HG02798 (cell line): ENCODE results near the gene PIAS3.
"Not testable (repeated sequence)": the region's sequence is repeated elsewhere in the genome, so short reads cannot be mapped to it uniquely, and the experiment has no call there.

Source experiments
- ATAC-seq: cut with Tn5 transposase; IDR thresholded peaks from one replicate; pipeline ENCODE4 v1.9.1; 2021; ENCODE audit warnings: mild to moderate bottlenecking; ENCODE audit not compliant: unreplicated experiment, poor library complexity

Gene PIAS3

DNA sequence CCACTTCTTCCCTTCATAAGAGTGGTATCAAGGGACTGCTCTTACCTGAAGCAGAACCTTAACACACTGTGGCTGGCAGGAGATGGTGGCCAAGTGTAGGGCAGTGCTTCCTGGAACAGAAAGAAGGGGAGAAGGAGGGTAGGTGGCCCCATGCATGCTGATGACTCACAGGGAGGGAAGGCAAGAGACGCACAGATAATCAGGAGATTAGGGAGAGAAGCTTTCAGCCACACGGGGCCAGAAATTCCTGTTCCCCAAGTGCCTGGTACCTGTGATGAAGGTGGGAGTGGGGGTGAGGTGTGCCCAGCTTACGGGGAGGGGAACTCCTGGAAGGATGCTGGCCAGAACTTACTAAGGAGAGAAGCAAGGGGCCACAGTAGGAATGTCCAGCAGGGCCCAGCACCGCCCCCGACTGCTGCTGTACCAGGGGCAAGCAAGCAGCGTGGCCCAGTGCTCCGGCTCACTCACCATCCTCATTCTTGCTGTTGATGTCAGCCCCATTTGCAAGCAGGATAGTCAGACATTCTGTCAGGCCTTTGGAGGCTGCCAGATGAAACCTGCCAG is 19.1 kb upstream of the PIAS3 start:
- ATAC-seq: no peak

DNA sequence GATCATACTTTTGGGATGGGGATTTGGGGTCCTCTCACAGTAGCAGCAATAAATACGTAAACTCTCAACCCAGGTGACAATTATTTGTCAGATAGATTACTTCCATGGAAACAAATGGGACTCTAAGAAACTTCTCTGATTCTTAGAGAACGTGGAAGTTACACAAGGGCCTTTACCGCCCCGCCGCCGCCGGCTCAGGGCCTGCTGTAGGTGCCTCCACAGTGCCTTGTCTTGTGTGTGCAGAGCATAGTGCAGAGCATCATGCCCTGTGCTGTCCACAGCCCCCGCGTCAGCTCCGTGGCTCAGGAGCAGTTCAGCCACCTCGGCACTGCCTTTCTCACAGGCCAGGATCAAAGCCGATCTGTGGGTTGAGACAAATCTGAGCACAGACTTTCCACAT is 15.8 kb upstream of the PIAS3 start:
- ATAC-seq: no peak

DNA sequence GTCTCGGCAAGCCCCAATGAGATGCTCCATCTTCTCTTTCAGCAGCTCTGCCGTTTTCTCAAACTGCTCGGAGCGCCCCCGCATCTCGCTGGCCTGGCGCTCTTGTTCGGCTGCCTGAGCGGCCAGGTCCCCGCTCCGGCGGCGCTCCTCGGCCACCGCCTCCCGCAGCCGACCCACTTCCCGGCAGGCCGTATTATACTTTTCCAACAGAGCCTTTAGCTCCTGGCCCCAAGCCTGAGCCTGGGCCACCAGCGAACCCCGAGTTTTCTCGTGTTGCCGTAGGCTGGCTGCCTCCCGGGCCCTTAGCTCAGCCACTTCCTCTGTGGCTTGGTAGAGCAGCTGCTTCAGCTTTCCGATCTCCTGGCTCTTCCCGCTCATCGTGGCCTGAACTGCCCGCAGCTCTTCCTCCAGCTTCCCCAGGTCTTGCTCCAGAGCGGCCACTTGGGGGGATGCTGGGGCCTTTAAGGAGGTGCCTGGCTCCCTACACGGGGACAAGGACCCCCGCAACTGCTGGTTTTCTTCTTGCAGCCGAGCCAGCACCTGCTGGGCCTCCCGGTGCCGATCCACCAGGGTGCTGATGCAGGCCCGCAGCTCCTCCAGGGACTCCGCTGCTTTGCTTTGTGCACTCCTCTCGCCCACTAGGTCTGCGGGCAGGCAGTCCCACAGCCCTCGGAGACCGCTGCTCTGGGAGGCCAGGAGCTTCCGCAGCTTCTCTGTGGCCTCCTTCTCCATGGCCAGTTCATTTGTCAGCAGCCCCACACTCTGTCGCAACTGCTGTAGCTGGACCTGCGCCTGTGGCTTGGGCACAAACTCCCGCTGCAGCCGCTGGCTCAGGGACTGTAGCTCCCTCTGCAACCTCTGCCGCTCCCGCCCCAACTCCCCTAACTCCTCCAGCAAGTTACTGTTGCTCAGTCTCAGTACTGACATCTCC is 13.4 kb upstream of the PIAS3 start:
- no peak for ATAC-seq

DNA sequence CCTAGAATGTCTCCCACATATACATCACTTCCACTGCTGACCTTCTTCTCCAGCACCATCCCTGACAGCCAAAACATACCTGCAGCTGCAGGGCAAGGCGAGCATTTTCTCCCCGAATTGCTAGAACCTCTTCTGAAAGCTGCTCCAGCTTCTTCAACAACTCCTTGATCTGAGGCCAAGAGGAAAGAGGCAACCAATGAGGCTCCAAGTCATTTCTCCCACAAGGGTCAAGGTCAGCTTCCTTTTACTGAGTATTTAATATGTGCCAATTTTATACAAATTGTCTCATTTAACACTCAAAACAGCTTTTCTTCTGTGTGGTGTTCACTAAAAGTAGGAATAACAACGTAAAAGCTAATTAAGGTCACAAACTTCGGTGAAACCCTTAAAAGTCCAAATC is 9.4 kb upstream of the PIAS3 start:
- no peak for ATAC-seq

DNA sequence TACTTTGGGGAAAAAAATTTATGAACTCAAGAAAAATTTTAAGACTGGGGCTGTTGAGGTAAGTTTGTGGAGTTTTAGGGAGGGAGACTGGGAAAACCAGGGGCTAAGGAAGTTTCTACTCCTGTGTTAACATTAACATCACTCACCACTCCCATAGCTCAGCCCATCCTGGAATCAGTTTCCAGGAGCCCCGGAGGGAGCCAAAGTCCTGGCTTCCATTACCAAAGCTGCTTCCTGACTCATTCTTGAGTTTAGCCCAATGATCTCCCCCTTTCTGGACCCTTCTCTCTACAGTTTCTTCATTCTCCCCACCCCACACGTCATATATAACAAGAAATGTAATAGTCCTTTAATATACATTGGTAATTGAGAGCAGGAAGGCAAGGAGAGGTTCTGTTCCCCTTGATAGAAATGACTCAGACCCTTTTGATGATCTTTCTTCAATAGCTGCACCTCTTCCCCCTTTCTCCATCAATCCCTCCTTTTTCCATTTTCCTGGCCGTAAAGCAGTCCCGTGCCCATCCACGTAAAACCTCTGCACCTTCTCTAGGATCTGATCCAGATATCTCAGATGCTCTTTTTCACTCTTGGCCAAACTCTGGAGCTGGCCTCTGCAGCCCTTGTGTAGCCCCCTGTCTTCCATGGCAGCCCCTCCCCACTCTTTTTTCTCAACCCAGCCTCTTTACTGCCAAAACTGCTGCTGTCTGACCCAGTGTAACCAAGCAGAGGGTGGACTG is 4.6 kb upstream of the PIAS3 start:
- ATAC-seq: no peak

DNA sequence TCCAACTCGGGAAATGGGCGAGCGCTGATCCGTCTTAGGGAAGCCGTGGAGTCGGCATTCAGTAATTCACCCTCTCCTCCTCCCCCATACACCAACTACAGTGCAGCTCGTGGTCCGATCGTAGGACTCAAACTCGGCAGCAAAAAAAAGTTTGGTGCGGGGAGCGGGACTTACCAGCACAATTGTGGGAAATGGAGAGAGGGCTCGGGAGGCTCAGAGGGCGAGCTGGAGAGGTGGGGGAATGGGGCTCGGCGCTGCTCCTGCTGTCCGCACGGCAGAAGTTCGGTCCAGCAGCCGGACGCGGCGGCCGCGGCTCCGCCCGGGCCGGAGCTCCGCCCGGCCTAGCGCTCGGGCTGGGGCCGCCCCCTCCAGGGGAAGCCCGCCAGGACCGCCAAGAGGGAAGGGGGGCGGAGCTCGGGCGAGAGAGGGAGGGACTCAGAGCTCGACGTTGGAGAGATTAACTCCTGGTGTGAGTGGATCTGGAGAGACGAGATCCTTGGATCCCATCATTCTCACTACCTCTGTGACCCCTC is 676 bp upstream of the PIAS3 start:
- peak; percentile 82 for ATAC-seq

DNA sequence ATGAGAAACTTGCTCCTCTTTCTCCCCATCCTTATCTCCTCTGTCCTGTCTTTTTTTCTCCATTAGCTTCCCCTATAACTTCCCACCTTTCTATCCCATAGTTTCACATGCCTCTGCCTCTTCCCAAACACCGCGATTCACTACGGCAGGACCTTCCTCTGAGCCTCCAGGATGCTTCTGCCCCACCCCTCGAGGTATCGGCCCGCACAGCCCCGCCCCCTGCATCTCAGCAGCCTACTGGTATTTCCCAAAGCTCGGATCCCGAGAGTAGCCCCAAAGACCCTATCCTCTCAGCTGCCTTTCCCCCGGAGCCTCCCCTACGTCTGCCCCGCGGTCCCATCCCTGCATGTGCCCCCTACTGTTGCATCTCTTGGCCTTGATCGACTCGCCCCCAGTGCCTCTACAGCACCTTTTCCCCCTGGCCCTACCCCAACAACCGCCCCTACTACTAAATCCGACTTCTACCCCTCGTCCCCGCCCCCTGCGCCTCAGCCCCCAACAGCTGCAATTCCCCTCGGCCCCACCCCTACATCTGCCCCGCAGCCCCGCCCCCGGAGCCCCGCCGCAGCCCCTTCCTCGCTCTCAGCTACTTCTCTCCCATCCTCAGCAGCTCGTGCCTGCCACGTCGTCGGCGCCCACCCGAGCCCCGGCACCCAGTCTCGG is 512 bp downstream of the PIAS3 start:
- no peak for ATAC-seq

DNA sequence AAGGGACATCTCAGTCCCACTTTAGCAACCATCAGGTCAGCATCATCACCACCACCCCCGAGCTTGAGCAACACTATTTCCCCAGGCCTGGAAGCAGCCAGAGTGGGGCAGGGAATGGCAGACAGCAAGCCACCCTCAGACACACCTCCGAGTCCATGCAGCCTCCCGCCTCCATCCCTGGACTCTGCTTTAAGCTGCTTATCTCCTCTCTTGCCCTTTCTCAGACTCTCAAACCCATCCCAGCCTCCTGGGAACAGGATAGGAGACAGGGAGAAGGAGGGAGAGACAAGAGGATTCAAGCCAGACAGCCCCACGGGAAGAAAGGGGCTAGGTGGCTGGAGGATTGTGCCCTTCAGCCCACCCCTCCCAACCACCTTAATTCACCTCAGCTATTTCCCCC is 1.7 kb downstream of the PIAS3 start:
- ATAC-seq: no peak

DNA sequence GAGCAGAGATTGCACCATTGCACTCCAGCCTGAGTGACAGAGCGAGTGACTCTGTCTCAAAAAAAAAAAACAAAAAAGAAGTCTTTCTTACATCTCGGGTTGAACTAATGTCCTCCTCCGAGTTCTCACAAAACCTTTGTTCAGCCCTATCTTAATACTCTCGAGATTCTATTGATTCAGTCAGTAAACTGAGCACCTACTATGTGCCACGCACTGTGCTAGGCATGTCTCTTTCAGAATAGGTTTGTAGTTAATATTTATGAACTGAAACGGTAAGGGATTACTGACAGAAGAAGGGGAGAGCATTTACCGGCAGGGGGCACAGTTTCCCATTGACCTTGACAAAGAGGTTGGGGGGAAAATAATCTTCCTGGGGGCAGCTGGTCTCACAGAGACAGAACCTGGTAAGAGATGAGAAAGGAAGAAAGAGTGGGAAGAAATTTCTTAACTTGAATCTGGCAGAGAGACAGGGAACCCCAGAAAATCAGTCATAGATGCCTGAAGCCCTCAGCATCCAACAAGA is 3.4 kb downstream of the PIAS3 start:
- no peak for ATAC-seq

DNA sequence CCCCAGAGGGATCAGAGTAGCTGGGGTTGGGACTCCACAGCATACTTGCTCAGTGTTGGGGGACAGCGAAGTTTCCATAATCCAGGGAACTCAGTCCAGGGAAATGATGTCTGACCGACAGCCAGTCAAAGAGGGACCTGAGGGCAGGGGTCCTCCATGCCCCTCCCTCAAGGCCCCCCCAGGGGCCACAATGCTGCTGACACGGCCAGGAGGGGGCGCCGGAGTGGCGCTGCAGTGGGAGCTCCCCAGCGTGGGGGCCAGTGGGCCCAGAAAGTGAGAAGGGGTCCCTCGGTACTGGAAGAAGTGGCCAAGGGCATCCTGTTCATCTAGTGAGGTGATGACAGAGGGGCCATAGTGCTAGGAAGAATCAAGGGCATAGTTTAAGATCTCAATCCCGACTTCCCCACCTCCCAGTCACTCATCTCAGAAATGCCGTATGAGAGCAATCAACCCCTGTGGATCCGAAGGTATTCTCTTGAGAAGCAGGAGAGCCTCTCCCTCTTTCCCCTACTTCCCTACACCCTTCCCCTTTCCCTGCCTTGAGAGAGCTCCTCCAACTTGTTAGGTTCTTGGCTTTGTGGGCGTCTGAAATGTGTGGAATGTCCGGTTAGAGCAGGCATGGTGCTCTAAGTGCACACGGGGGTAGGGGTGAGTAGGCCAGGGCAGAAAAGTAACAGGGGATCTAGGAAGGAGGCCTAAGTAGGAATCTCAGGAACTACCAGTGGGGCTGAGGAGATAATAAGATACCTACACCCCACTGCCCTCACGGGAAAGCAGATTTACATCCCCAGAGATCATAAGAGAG is 9.3 kb downstream of the PIAS3 start:
- ATAC-seq: no peak

DNA sequence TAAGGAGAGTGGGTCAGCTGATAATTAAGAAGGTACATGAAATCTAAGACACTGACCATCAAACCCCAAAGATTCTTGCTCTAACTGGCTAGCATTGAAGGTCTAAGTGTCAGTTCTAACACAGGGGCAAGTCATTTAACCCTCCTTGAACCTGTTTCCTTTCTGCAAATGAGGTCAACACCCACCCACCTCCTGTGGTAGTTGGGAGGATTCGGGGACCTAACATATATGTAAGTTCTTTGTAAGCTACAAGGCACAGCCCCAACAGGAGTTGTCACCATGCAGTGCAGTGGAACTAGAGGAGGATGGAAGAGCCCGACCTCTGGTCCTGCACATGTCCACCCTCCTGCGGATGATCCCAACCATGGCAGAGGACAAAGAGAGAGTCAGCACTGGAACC is 11.1 kb downstream of the PIAS3 start:
- no peak for ATAC-seq

DNA sequence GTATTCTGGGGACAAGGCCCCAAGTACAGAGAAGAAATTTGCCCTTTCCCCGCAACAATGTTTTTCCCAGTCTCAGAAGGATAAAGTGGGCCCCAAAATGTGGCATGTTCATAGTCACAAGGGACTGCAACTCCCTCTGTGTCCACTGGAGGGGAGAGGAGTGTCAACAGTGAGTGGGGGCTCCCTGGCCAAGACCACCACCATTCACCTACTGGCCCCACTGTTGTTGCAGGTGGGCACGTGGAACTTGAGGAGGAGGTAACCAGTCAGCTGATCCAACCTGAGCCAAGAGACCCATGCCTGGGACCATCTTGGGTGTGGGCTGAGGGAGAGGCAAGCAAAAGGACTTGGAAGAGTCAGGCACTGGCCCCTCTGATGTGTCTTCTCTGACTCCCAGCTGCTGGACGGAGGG is 12.7 kb downstream of the PIAS3 start:
- ATAC-seq: no peak

DNA sequence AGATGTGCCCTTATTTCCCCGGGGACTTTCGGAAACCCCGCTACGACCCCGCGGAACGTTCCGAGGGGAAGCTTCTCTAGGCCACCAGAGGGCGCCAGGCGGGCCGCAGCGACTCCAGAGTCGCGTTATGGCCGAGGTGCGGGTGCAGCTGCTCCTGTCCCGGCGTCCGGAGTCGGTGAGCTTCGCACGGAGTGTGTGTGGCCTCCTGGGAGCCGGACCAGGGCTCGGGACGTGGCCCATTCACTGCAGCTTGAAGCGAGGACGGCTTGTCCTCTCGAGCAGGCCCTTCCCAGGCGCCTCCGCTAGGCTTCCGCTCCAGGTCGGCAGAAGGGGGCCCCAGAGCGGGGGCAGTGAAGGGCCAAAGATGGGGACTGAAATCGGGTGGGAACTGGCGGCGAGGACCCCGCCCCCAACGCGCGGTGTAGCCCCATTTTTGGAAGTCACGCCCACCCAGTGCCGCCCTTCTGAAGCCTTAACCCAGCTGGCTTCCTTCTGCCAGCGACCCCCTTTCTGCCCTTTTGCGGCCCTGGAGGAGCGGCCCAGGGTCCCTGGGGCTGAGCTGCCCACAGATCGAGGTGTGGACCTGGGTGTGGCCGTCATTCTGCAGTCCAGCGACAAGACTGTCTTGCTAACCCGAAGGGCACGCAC is 13.2 kb downstream of the PIAS3 start, which contains the start of gene NUDT17:
TSS of gene NUDT17 (plus strand) at position 117 of the 648 bp plus-strand sequence. CDS start at position 128, 11 bp downstream.
- ATAC-seq: peak; percentile 72

DNA sequence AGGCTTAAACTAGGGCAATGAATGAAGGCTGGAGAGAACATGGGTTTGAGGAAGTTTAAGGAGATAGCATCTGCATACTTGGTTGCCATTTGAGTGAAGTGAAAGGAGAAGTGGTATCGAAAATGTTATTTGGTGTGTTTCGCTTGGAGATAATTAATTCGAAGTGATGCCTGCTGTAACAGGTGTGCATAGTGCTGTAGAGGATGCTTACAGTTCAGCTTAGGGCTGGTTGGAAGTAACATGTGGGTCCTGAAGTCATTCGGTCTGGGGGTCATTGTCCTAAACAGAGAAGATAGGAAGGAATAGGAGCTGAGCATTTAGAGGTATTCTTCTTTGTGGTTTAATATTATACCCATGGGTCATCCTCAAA is 13.8 kb downstream of the PIAS3 start:
- ATAC-seq: peak; percentile 61

DNA sequence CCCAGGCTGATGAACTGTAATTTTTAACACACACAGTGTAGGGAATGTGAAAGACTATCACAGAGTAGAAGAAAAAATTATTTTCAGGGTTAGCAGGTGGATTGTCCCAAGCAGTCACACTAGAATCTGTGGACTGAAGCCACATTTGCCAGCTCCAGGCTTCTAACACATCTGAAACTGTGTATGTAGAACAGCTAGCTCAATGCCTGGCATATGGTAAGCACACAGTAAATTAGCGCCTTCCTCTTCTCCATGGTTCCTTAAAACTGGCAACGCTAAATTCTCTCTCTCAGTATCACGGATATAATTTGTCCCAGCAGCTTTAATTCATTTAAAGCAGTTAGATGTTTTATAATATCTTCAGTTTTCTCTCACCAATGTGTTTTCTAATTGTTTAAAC is 15.8 kb downstream of the PIAS3 start:
- no peak for ATAC-seq

DNA sequence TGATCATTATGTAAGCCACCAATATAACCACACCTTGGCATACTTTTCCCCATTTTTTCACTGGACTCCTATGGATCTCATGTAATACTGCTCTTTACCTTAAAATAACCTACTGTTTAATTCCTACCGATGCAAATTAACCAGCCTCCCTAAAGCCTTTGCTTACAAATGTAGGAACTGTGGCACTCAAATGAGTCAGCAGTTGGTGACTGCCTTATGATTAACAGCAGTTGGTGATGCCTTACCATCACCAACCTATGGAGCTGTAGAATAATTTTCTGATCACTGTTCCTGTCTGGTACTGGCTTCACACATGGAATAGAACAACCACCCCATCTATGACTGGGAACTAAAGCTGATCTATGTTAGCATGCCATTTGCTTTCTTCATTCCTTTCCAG is 21.2 kb downstream of the PIAS3 start:
- no peak for ATAC-seq

DNA sequence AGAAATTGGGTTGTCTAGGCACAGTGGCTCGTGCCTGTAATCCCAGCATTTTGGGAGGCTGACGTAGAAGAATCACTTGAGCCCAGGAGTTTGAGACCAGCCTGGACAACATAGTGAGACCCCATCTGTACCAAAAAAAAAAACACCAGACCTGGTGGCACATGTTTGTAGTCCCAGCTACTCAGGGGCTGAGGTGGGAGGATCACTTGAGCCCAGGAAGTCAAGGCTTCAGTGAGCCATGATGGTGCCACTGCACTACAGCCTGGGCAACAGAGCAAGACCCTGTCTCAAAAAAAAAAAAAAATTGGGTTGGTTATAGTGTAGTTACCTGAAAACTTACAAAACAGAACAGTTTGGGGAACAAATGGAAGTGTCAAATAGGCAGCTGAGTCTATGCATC is 28.1 kb downstream of the PIAS3 start:
- not testable (repeated sequence) for ATAC-seq

DNA sequence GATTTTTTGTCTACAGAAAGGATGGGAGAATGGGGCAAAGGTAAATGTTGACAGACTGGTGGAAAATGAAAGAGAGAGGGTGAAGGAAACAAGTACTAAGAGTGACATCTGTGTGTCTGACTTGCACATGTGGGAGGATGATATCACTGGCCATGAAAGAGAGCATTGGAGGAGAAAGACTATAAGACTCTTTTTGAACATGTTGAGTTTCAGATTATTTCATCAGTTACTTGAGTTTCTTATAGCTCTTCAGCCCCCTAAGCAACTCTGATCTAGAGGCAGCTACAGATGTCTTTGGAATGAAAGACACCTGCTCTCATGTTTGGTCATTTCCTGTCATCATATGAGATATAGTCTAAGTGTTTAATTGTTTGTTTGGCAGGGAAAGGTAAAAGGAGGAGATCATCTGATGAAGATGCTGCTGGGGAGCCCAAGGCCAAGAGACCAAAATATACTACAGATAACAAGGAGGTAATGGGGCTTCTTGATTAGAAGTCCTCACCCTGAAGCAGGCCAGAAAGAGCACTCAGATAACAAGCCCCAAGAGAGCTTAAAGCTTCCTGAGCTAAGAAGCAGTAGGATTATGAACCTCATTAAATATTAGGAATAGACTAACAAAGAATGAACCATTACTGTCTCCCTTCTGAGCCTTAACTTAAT is 30.4 kb downstream of the PIAS3 start:
- ATAC-seq: no peak
